HS-5 (cell line): ENCODE results near the gene ARHGDIB.
A peak's percentile ranks its signal among the peaks of the same experiment; 100 is the strongest.

Source experiments
- DNase-seq: peaks from one replicate; pipeline ENCODE4 v3.0.0-alpha.2; 2012; ENCODE audit warnings: low read depth

The ARHGDIB gene

DNA sequence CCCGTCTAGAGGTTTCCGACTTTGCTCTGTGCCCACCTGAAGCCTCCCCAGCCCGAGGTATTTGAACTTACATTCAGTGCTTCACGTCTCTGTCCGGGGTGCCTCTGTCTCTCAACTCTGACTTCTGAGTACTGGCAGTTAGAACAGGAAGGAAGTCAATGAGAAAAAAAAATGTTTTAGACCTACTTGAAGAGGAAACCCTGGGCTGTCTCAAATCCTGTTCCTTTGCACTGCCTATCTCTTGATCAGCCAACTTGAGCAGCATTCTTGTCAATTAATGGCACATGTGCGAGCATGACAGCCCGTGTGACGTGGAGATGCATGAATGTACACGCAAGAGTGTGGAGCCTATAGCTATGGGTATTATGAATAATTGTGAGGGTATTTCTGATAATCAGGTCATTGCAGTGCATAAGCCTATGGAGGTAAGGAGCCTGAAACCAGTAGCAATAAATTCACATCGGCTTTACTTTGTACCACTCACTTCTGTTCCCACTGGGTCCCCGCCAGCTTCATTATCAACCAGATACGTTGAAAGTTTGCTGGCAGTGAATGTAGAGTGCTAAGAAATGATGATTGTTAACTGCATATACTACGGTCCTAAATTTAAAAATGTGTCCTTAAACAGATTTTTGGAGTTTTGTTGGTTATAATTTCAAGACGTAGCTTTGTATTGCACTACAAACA lies at the start of gene ARHGDIB:
TSS of gene ARHGDIB (minus strand) at position 136 of the 687 bp plus-strand sequence. CDS start 10,889 bp downstream, outside the sequence.
- no peak for DNase-seq

GRCh38 chr12:15011162-15011561 lies 49.8 kb upstream of the ARHGDIB start:
- DNase-seq, result no peak

DNA sequence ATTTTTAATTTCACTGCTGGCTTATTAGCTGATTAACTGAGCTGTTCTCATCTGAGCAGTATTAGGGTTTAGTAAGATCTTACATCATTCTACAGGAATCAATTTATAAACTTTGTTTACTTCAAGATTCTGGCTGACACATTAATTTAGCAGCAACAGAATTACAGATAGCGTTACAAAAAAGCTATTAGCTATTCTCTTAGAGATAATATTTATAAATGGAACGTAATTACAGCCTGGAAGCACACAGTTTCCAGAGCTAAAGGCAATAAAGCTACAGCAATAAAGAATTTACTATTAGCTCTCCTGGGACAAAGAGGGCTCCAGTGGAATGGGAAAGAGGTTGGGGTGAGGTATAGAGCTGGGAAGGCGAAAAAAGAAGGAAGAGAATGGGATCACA lies 46.1 kb upstream of the ARHGDIB start:
- no peak for DNase-seq

GRCh38 chr12:15005064-15005463 lies 43.7 kb upstream of the ARHGDIB start:
- DNase-seq, result no peak

GRCh38 chr12:15004421-15004820 lies 43.0 kb upstream of the ARHGDIB start:
- no peak for DNase-seq

DNA sequence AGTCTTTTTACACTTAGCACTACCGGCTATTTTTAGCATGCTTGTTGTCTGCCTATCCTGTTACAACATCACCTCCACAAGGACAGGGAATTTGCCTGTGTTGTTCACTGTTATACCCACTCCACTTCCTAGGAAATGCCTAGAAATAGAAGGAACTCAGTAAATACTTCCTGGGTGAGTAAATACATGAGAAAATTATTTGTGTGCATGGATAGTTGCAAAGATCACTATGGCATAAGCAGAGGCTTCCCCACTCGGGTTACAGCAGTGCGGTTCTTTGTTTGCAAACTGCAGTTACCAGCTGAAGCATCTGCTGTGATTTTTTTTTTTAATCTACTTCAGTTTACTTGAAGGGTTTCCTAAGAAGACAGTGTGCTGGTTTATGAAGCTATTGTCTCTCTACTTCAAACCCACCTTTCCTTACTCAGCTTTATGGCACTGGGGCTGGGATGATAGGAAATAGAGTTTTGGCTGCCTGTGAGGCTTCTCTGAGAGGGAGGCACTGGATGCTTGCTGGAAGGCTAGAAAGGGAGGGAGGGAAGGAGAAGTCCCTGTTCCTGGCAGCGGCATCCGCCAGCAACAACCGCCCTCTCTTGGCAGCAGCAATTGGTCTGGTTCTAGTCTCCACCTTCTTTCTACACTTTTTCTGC lies 40.5 kb upstream of the ARHGDIB start:
- DNase-seq, result no peak

GRCh38 chr12:15000575-15000974 lies 39.2 kb upstream of the ARHGDIB start:
- DNase-seq, result no peak

DNA sequence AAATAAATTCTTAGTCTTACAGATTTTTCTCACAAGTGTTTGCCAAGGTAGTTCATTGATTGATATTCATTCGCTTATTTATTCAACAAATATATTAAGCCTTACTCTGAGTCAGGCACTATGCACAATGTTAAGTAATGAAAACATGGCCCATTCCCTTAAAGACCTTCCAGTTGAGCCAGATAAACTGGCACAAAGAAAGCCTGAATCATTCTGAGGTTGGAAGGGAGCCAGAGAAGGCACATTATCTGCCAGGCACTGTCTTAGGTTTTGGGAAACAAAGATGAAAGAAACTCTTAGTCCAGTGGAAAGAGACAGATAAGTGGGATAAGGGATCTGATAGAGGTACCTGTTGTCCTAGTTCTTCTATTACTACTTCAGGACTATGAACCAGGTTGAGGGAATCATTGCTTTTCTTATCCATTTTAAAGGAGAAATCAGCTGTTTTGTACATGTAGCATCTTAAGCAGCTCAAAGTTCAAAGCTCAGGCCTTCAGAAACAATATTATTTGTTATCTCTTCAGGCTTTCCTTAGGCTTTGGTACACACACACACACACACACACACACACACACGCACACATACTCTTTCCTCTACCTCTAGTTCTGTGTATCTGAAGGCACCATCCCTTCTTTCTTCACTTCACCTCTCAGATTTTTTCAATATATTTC lies 38.4 kb upstream of the ARHGDIB start:
- no peak for DNase-seq

GRCh38 chr12:14999021-14999694 lies 37.8 kb upstream of the ARHGDIB start:
- DNase-seq, result no peak

- DNase-seq, result no peak
Observed at GRCh38 chr12:14997998-14998397, 36.6 kb upstream of the ARHGDIB start.

GRCh38 chr12:14995583-14996425 lies 34.4 kb upstream of the ARHGDIB start:
- peak; percentile 40 for DNase-seq

GRCh38 chr12:14994610-14995009 lies 33.2 kb upstream of the ARHGDIB start:
- DNase-seq, result no peak

- DNase-seq, result peak; percentile 38
Observed at GRCh38 chr12:14993537-14994266, 32.3 kb upstream of the ARHGDIB start.

- no peak for DNase-seq
Observed at GRCh38 chr12:14993117-14993516, 31.7 kb upstream of the ARHGDIB start.

GRCh38 chr12:14992673-14993072 lies 31.3 kb upstream of the ARHGDIB start:
- DNase-seq, result no peak

DNA sequence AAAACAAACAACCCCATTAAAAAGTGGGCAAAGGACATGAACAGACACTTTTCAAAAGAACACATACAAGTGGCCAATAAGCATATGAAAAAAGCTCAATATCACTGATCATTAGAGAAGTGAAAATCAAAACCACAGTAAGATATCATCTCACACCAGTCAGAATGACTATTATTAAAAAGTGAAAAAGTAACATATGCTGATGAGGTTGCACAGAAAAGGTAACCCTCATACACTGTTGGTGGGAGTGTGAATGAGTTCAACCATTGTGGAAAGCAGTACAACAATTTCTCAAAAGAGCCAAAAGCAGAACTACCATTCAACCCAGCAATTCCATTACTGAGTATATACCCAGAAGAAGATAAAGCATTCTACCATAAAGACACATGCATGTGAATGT lies 29.7 kb upstream of the ARHGDIB start:
- no peak for DNase-seq

GRCh38 chr12:14989790-14990189 lies 28.4 kb upstream of the ARHGDIB start:
- no peak for DNase-seq

- DNase-seq, result no peak
Observed at GRCh38 chr12:14988035-14988434, 26.6 kb upstream of the ARHGDIB start.

DNA sequence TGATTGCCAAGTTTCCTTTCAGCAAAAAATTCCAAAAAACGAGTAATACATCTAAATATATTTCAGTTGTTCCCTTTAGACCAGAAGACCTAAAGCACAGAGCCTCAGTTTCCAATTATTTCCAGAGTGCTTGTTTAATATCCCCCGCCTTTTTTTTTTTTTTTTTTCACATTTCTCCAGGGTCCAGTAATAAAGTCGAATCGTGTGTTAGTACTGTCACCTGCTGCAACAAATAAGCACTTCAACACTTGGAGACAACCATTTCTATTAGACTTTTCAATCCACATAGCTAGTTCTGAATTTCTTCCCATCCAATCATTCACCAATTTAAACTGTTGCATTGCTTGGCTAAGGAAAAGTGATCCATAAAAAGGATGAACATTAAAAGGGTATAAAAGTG lies 25.0 kb upstream of the ARHGDIB start:
- DNase-seq, result no peak

GRCh38 chr12:14984766-14985285 lies 23.4 kb upstream of the ARHGDIB start:
- no peak for DNase-seq

GRCh38 chr12:14984036-14984435 lies 22.6 kb upstream of the ARHGDIB start:
- DNase-seq, result no peak
